UCSD-AML1 (cell line): Measurements from ENCODE around the gene CRYGN.

Source experiments
- DNase-seq: peaks from one replicate; lab custom pipeline; 2025; ENCODE audit not compliant: unreplicated experiment; lab: John Stamatoyannopoulos, UW

Gene CRYGN

GRCh38 chr7:151439855-151440798 lies at the start of gene CRYGN:
Gene CRYGN, minus strand, starts transcription at chr7:151440141. Its CDS starts 224 bp downstream, at chr7:151439917.
- DNase-seq, result no peak

GRCh38 chr7:151489498-151489897 lies 49.6 kb upstream of the CRYGN start:
- DNase-seq, result no peak

GRCh38 chr7:151488096-151488495 lies 48.2 kb upstream of the CRYGN start:
- no peak for DNase-seq

GRCh38 chr7:151487228-151487627 lies 47.3 kb upstream of the CRYGN start:
- DNase-seq, result no peak

- no peak for DNase-seq
Measured at GRCh38 chr7:151486074-151486473, 46.1 kb upstream of the CRYGN start.

GRCh38 chr7:151484971-151485707 lies 45.2 kb upstream of the CRYGN start:
- DNase-seq, result no peak

GRCh38 chr7:151483711-151483983 lies 43.7 kb upstream of the CRYGN start:
- DNase-seq, result no peak

GRCh38 chr7:151482883-151483710 lies 43.2 kb upstream of the CRYGN start:
- DNase-seq, result no peak

GRCh38 chr7:151481650-151482505 lies 41.9 kb upstream of the CRYGN start:
- no peak for DNase-seq

GRCh38 chr7:151477867-151478266 lies 37.9 kb upstream of the CRYGN start:
- no peak for DNase-seq

GRCh38 chr7:151472644-151473380 lies 32.9 kb upstream of the CRYGN start:
- no peak for DNase-seq

- no peak for DNase-seq
Measured at GRCh38 chr7:151470711-151471110, 30.8 kb upstream of the CRYGN start.

GRCh38 chr7:151469281-151469680 lies 29.3 kb upstream of the CRYGN start:
- DNase-seq, result no peak

GRCh38 chr7:151468217-151469018 lies 28.5 kb upstream of the CRYGN start:
- DNase-seq, result no peak

- no peak for DNase-seq
Measured at GRCh38 chr7:151465169-151465568, 25.2 kb upstream of the CRYGN start.

- no peak for DNase-seq
Measured at GRCh38 chr7:151462306-151462779, 22.4 kb upstream of the CRYGN start.

GRCh38 chr7:151461942-151462230 lies 21.9 kb upstream of the CRYGN start:
- DNase-seq, result no peak

GRCh38 chr7:151461096-151461941 lies 21.4 kb upstream of the CRYGN start:
- DNase-seq, result no peak
